HepG2 (cell line): ENCODE results near the gene RAMP1.

ENCODE experiments used
- ZNF274 ChIP-seq: sonication (generic); formaldehyde crosslinking; IDR thresholded peaks from 2 replicates; pipeline ENCODE4 v1.5.1; 2020; ENCODE audit warnings: mild to moderate bottlenecking, missing genetic modification reagents
- TF ChIP-seq, protein P1 (sequence below): sonication (generic); formaldehyde crosslinking; IDR thresholded peaks from 2 replicates; pipeline ENCODE4 v1.4.0; 2020; ENCODE audit warnings: missing genetic modification reagents
- TF ChIP-seq, protein P2 (sequence below): sonication (generic); formaldehyde crosslinking; IDR thresholded peaks from 2 replicates; pipeline ENCODE4 v1.4.0; 2020; ENCODE audit warnings: missing genetic modification reagents

DNA sequence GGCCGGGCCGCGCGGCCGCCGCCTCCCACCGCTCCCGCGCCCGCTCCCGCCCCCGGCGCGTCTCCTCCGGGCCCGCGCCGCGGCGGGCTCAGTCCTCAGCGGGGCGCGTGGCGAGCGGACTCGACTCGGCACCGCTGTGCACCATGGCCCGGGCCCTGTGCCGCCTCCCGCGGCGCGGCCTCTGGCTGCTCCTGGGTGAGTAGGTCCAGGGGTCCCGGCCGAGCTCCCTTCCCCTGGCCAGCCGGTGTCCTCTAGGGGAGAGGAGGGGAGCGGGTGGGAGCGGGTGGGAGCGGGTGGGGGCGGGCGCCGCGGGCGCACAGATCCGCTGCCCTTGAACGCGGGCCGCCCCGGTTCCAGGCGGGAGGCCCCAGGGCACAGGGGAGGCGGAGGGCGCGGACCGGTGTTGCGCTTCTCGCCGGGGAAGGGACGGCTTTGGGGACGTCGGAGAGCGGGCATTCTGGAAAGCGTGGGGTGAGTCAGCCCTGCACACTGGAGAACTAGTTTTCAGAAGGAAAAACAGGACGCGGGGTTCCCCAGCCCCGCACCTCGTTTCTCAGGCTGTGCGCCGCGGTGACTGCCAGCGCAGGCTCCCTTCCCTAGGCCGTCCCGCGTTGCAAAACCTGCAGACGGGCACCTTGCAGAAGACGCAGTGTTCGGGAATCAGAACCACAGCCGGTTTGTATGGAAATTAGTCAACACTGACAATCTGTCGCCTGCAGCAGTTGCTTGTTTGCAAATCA, at the start of gene RAMP1:
- TF ChIP-seq, protein P1, sequence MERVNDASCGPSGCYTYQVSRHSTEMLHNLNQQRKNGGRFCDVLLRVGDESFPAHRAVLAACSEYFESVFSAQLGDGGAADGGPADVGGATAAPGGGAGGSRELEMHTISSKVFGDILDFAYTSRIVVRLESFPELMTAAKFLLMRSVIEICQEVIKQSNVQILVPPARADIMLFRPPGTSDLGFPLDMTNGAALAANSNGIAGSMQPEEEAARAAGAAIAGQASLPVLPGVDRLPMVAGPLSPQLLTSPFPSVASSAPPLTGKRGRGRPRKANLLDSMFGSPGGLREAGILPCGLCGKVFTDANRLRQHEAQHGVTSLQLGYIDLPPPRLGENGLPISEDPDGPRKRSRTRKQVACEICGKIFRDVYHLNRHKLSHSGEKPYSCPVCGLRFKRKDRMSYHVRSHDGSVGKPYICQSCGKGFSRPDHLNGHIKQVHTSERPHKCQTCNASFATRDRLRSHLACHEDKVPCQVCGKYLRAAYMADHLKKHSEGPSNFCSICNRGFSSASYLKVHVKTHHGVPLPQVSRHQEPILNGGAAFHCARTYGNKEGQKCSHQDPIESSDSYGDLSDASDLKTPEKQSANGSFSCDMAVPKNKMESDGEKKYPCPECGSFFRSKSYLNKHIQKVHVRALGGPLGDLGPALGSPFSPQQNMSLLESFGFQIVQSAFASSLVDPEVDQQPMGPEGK = no peak; the same call in 1 of the 2 replicates
- TF ChIP-seq ZNF274 = no peak
- TF ChIP-seq, protein P2, sequence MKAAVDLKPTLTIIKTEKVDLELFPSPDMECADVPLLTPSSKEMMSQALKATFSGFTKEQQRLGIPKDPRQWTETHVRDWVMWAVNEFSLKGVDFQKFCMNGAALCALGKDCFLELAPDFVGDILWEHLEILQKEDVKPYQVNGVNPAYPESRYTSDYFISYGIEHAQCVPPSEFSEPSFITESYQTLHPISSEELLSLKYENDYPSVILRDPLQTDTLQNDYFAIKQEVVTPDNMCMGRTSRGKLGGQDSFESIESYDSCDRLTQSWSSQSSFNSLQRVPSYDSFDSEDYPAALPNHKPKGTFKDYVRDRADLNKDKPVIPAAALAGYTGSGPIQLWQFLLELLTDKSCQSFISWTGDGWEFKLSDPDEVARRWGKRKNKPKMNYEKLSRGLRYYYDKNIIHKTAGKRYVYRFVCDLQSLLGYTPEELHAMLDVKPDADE = no peak
